ENCODE results near the gene CCDC90B.

Gene CCDC90B

DNA sequence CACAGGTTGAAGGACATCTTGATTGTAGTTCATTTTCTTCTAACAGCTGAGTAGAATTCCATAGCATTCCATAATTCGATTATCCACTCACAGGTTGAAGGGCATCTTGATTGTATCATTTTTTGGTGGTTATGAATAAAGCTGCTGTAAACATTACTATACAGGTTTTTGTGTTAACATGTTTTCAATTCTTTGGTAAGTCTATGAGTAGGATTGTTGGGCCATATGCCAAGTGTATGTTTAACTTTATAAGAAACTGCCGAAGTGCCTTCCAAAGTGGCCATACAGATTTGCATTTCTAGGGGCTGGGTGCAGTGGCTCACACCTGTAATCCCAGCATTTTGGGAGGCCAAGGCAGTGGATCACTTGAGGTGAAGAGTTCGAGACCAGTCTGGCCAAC lies 48.1 kb downstream of the CCDC90B start:
- TF ChIP-seq, protein P1, sequence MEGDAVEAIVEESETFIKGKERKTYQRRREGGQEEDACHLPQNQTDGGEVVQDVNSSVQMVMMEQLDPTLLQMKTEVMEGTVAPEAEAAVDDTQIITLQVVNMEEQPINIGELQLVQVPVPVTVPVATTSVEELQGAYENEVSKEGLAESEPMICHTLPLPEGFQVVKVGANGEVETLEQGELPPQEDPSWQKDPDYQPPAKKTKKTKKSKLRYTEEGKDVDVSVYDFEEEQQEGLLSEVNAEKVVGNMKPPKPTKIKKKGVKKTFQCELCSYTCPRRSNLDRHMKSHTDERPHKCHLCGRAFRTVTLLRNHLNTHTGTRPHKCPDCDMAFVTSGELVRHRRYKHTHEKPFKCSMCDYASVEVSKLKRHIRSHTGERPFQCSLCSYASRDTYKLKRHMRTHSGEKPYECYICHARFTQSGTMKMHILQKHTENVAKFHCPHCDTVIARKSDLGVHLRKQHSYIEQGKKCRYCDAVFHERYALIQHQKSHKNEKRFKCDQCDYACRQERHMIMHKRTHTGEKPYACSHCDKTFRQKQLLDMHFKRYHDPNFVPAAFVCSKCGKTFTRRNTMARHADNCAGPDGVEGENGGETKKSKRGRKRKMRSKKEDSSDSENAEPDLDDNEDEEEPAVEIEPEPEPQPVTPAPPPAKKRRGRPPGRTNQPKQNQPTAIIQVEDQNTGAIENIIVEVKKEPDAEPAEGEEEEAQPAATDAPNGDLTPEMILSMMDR (conservative IDR thresholded peaks at IDR 0.05; ENCODE audit: low read depth, low read length): no peak
- Histone ChIP-seq H3K27ac (no peak overlapping the region), H3K79me2 (ENCODE audit: insufficient read depth, low read depth) (no peaks in the 10 kb centered on the region), H4K20me1 (ENCODE audit: insufficient read depth) (no peaks in the 10 kb centered on the region), H3K9ac (no peak overlapping the region), H3K36me3 (ENCODE audit: insufficient read depth) (no peaks in the 10 kb centered on the region), H3K4me3 (IDR thresholded peaks at IDR 0.05; ENCODE audit: insufficient read depth, low read depth, low read length) (no peak overlapping the region), H2AFZ (ENCODE audit: low read depth) (no peak overlapping the region), H3K27me3 (ENCODE audit: insufficient read depth, low read depth) (no peaks in the 10 kb centered on the region), H3K4me1 (ENCODE audit: low read depth, poor library complexity, severe bottlenecking) (no peaks in the 10 kb centered on the region), H3K4me2 (no peak overlapping the region)

DNA sequence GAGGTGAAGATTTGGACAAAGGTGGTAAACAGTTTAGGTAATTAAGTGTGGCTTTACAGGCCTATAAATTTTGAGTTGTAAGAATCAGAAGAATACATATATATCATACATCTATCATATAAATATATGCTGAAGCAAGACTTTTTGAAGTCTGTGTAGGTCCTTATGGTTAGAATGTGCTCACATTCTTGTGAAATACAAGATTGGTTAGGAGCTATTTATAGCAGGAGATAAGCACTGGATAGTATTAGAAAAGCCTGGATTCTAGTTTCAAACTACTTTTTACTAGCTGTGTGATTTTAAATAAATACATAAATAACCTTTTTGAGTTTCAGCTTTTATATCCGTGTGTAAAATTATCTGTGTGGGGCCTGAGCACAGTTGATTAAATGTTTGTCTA lies 50.3 kb downstream of the CCDC90B start:
- H3K27ac ChIP-seq: no peak overlapping the region
- H3K36me3 ChIP-seq (ENCODE audit: insufficient read depth): no peaks in the 10 kb centered on the region
- no peaks in the 10 kb centered on the region for H4K20me1 ChIP-seq (ENCODE audit: insufficient read depth)
- H3K4me3 ChIP-seq (IDR thresholded peaks at IDR 0.05; ENCODE audit: insufficient read depth, low read depth, low read length): no peak overlapping the region
- no peak overlapping the region for H2AFZ ChIP-seq (ENCODE audit: low read depth)
- TF ChIP-seq, protein P1 (conservative IDR thresholded peaks at IDR 0.05; ENCODE audit: low read depth, low read length): no peak
- no peaks in the 10 kb centered on the region for H3K27me3 ChIP-seq (ENCODE audit: insufficient read depth, low read depth)
- no peaks in the 10 kb centered on the region for H3K4me1 ChIP-seq (ENCODE audit: low read depth, poor library complexity, severe bottlenecking)
- no peak overlapping the region for H3K9ac ChIP-seq
- no peak overlapping the region for H3K4me2 ChIP-seq
- H3K79me2 ChIP-seq (ENCODE audit: insufficient read depth, low read depth): no peaks in the 10 kb centered on the region

DNA sequence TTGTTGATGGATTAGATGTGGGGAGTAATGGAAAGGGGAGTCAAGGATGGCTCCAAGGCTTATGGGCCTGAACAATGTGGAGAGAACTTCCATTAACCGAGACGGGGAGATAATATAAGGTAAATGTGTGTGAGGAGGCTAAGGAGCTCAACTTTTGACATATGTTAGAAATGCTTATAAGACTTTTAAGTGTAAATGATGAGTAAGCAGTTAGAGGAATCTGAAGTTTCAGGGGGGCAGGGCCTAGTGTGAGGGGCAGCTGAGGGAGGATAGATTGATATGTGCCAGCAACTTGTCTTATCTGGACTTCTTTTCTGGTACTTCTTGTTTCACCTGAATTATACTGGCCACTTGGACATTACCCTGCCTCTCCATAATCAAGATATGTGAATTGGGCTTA lies 62.7 kb downstream of the CCDC90B start:
- Histone ChIP-seq H3K36me3 (ENCODE audit: insufficient read depth) (no peaks in the 10 kb centered on the region), H3K9ac (no peak overlapping the region), H3K27me3 (ENCODE audit: insufficient read depth, low read depth) (no peaks in the 10 kb centered on the region), H4K20me1 (ENCODE audit: insufficient read depth) (no peaks in the 10 kb centered on the region), H3K27ac (no peak overlapping the region), H3K79me2 (ENCODE audit: insufficient read depth, low read depth) (no peaks in the 10 kb centered on the region), H3K4me3 (IDR thresholded peaks at IDR 0.05; ENCODE audit: insufficient read depth, low read depth, low read length) (no peak overlapping the region), H3K4me1 (ENCODE audit: low read depth, poor library complexity, severe bottlenecking) (no peaks in the 10 kb centered on the region), H2AFZ (ENCODE audit: low read depth) (no peak overlapping the region), H3K4me2 (no peak overlapping the region)
- TF ChIP-seq, protein P1 (conservative IDR thresholded peaks at IDR 0.05; ENCODE audit: low read depth, low read length): no peak

DNA sequence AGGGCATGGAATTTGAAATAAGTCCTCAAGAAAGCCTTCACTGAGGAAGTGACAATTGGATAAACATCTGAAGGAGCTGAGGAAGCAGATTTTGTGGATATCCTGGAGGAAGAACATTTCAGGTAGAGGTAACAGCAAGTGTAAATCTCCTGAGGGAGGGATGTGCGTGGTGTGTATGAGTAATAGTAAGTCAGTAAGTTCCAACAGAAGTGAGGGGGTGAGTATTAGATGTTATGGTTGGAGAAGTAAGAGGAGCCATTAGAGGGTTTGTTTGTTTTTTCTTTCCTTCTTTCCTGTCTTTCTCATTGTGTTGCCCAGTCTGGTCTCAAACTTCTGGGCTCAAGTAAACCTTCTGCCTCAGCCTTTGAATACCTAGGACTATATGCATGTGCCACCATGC lies 63.7 kb downstream of the CCDC90B start:
- no peaks in the 10 kb centered on the region for H3K27me3 ChIP-seq (ENCODE audit: insufficient read depth, low read depth)
- no peak overlapping the region for H2AFZ ChIP-seq (ENCODE audit: low read depth)
- H3K4me3 ChIP-seq (IDR thresholded peaks at IDR 0.05; ENCODE audit: insufficient read depth, low read depth, low read length): no peak overlapping the region
- H3K79me2 ChIP-seq (ENCODE audit: insufficient read depth, low read depth): no peaks in the 10 kb centered on the region
- no peak overlapping the region for H3K27ac ChIP-seq
- H3K36me3 ChIP-seq (ENCODE audit: insufficient read depth): no peaks in the 10 kb centered on the region
- TF ChIP-seq, protein P1 (conservative IDR thresholded peaks at IDR 0.05; ENCODE audit: low read depth, low read length): no peak
- H3K4me2 ChIP-seq: no peak overlapping the region
- H3K4me1 ChIP-seq (ENCODE audit: low read depth, poor library complexity, severe bottlenecking): no peaks in the 10 kb centered on the region
- no peak overlapping the region for H3K9ac ChIP-seq
- H4K20me1 ChIP-seq (ENCODE audit: insufficient read depth): no peaks in the 10 kb centered on the region
